HT-29 (cell line): ENCODE data around the gene UST. TPM values are rescaled to one million over a fixed set of nuclear protein-coding genes. Genes with fewer than 3 reads are reported as not detected.
"Not testable (repeated sequence)": the region's sequence is repeated elsewhere in the genome, so short reads cannot be mapped to it uniquely, and the experiment has no call there.

Experiments used
- DNase-seq: peaks from one replicate; pipeline ENCODE4 v3.0.0-alpha.2; 2015; ENCODE audit warnings: low spot score
- total RNA-seq: library from RNA; depleted of rRNA; stranded (reverse); fragments of >200 nt; shearing (Covaris generic); gene quantifications from 2 replicates; pipeline ENCODE4 v1.2.3, GENCODE V29; 2014

Gene UST
- total RNA-seq, 1 experiment from 2014 or later: 3.1 TPM

DNA sequence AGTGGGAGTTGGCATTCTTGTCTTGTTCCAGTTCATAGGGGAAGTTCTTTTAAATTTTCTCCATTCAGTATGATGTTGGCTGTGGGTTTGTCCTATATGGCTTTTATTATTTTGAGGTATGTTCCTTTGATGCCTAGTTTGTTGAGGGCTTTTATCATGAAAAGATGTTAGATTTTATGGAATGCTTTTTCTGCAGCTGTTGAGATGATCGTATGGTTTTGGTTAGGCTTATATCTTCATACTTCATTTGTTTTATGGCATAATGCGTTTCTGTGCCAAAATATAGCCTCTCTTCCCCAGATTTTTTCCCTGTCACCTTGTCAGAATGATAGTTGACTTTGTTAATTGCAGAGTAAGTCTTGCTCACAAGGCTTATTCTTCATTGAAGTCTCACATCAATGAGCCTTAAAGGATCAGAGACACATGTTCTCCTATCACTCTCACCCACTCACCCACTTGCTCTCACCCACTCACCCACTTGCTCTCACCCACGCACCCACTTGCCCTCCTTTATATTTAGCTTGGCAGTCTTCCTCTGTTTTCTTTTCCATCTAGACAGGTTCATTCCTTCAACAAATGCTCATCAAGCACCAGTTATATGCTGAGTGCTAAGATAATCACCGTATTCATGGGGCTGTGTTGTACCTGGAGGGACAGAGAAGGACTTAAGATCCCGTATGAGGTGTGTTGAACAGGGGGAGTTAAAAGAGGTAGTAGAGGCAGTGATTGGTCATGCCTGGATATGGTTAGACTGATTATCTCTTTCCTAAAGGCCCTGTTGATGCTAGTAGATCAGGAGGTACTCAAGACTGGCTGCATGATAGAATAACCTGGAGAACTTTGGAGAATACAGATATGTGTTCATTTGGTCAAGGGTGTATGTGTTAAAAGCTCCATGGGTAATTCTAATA lies 19.3 kb downstream of the UST start:
- no peak for DNase-seq

DNA sequence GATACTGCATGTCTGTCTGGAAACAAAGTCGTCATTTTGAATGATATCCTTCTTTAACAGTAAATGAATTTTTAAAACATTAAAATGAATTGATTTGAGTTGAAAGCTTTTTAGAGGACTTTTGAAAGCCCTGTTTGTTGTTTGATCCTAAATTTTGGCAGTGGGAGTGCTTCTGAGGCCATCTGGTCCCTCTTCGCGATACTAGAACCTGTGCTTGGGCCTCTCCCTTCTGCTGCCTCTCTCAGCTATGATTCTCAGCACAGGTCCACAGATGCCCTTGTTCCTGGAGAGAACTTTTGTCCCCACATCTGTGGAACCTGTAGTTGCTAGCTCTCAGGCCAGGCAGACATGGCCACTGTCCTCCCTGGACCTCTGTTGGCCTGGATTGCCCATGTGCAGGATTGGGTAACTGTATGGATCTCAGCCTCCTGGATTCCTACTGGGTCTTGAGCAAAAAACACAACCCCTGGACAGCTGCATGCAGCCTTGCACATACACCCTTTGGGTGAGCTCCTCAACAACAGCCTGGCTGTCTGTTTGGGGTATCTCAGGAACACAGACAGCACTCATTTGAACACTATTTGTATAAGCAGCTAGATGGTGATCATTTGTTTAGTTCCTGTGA lies 21.9 kb downstream of the UST start:
- no peak for DNase-seq

GRCh38 chr6:148769304-148769968 lies 22.6 kb downstream of the UST start:
- DNase-seq: no peak

- no peak for DNase-seq
Measured at GRCh38 chr6:148770408-148771211, 23.8 kb downstream of the UST start.

GRCh38 chr6:148771212-148771601 lies 24.4 kb downstream of the UST start:
- DNase-seq: peak; percentile 26

- DNase-seq: no peak
Measured at GRCh38 chr6:148771896-148772554, 25.2 kb downstream of the UST start.

- no peak for DNase-seq
Measured at GRCh38 chr6:148775161-148775560, 28.3 kb downstream of the UST start.

- no peak for DNase-seq
Measured at GRCh38 chr6:148776321-148777308, 29.8 kb downstream of the UST start.

GRCh38 chr6:148779142-148779562 lies 32.3 kb downstream of the UST start:
- DNase-seq: no peak

DNA sequence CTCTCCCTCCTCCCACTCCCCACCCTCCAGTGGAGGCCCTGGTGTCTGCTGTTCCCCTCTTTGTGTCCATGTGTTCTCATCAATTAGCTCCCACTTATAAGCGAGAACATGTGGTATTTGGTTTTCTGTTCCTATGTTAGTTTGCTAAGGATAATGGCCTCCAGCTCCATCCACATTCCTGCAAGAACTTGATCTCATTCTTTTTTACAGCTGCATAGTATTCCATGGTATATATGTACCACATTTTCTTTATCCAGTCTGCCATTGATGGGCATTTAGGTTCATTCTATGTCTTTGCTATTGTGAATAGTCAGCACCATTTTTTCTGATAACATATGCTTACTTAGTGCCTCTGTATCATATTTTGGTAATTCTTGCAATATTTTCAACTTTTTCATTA lies 33.6 kb downstream of the UST start:
- DNase-seq: not testable (repeated sequence)

- no peak for DNase-seq
Measured at GRCh38 chr6:148780918-148781436, 34.1 kb downstream of the UST start.

- DNase-seq: no peak
Measured at GRCh38 chr6:148789948-148790347, 43.1 kb downstream of the UST start.

GRCh38 chr6:148790404-148790803 lies 43.6 kb downstream of the UST start:
- no peak for DNase-seq

DNA sequence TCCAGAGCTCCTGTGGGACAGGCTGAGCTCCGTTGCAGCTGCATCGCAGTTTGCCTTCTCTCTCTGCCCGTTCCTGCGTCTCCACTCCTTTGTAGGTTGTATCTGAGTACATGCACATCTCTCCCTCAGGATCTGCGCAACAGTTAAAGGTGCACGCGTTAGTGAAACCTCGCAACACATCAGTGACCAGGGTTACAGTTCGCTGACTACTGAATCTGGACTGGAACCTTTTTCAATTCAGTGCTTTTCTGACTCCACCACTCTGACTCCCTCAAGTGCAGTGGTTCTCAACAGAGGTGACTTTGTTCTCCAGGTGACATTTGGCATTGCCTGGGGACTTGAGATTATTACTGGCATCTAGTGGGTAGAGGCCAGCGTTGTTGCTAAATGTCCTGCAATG lies 44.0 kb downstream of the UST start:
- DNase-seq: no peak

GRCh38 chr6:148791372-148791771 lies 44.5 kb downstream of the UST start:
- DNase-seq: no peak

DNA sequence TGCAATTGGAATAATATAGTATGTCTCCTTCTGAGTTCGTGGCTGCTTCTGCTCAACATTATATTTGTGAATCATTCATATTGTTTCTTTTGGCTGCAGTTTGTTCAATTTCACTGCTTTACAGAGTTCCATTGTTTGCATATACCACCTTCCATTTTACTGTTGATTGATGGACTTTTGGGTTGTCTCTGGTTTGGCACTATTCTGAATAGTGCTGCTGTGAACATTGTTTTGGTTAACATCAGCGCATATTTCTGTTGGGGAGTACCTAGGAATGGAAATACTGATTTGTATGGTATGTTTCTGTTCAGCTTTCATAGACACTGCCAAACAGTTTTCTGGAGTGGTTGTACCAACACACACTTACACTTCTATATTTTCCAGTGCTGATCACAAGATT lies 46.9 kb downstream of the UST start:
- DNase-seq: no peak

DNA sequence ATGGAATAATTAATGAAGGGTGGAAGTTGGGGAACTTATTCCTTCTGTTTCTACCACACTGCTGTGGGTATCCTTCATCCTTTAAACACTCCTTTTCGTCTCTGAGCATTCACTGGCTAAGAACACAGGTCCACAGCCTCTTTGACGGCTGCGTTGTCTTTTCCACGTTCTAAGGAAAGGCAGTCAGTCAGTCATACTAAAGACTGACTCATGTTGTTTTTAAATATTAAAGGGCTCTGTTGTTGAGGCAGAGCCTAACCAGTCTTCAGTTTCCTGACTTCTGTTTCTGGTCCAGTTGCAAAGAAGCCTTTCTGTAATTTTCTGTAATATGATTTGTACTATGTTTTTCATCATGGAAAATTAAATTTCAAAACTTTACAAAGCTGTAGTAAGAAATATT lies 48.0 kb downstream of the UST start:
- DNase-seq: no peak

GRCh38 chr6:148795563-148795962 lies 48.7 kb downstream of the UST start:
- DNase-seq: no peak

DNA sequence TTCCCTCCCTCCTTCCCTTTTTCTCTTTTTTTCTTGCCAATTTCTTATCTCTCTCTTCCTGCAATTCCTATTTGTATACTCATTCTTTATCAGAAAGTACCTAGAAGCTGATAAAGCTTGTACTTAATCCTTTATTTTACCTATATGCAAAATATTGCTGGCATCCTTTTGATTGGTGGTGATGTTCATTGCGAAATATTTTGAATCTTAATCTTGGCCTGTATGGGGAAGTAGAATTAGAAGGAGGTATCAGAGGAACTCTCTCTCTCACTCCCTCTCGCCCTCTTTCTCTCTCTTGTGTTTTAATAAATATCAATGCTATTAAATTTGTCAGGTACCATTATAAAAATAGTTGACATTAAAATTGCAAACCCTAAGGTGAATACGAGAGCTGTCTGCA lies 52.8 kb downstream of the UST start:
- DNase-seq: no peak

DNA sequence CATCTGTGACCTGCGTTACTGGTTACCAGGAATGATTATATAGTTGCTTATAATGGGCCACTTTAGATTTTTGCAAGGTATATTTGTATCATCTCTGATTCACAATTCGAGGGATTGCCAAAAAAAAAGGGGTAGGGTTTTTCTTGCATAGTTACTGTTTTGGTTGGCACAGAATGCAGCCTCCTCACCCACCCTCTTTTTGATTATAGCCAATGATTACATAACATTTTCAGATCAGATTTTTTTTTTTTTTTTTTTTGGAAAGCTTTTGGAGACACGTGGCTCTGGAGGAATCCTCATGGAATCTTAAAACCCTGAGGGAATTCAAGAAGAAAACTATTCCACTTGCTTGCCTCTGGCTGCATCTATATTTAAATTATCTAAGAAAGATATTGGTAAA lies 53.7 kb downstream of the UST start:
- no peak for DNase-seq
